Neural progenitor cell (in vitro differentiated cells): ENCODE data around the gene SLC18A3. TPM values are rescaled to one million over a fixed set of nuclear protein-coding genes. Genes with fewer than 3 reads are reported as not detected.

Experiments
- DNase-seq: peaks from one replicate; pipeline ENCODE4 v3.0.0-alpha.2; 2016; ENCODE audit warnings: low spot score
- H2AFZ ChIP-seq: fragments of 200-600 bp; sonication (generic); replicated peaks from 2 replicates; pipeline ENCODE4 v1.6.1; 2016; ENCODE audit warnings: antibody characterized with exemption
- H3F3A ChIP-seq: fragments of 200-600 bp; sonication (generic); 2 replicates; pipeline ENCODE4 v1.6.1; 2016; ENCODE audit warnings: antibody characterized with exemption, low read depth
- H3K27ac ChIP-seq: fragments of 200-600 bp; sonication (generic); 2 replicates; pipeline ENCODE4 v1.5.1; 2016; ENCODE audit warnings: mild to moderate bottlenecking
- H3K27me3 ChIP-seq: fragments of 200-600 bp; sonication (generic); 2 replicates; pipeline ENCODE4 v1.6.1; 2016; ENCODE audit warnings: mild to moderate bottlenecking, moderate library complexity
- H3K36me3 ChIP-seq: fragments of 200-600 bp; sonication (generic); 2 replicates; pipeline ENCODE4 v1.5.1; 2016
- H3K4me1 ChIP-seq: fragments of 200-600 bp; sonication (generic); 2 replicates; pipeline ENCODE4 v1.6.1; 2016; ENCODE audit warnings: mixed run types
- H3K4me2 ChIP-seq: fragments of 200-600 bp; sonication (generic); 2 replicates; pipeline ENCODE4 v1.6.1; 2016
- H3K4me3 ChIP-seq: fragments of 200-600 bp; sonication (generic); 2 replicates; pipeline ENCODE4 v1.5.1; 2016
- H3K79me2 ChIP-seq: fragments of 200-600 bp; sonication (generic); 2 replicates; pipeline ENCODE4 v1.6.1; 2016; ENCODE audit warnings: low read depth
- H3K9ac ChIP-seq: fragments of 200-600 bp; sonication (generic); 2 replicates; pipeline ENCODE4 v1.6.1; 2016
- H3K9me3 ChIP-seq: fragments of 200-600 bp; sonication (generic); 2 replicates; pipeline ENCODE4 v1.5.1; 2016; ENCODE audit warnings: low read depth
- H4K20me1 ChIP-seq: fragments of 200-600 bp; sonication (generic); 2 replicates; pipeline ENCODE4 v1.6.1; 2016; ENCODE audit warnings: low read depth
- H3K27ac Mint-ChIP-seq: 3 replicates; pipeline ENCODE4 v1.8.0; 2021; ENCODE audit warnings: mixed read lengths
- H3K27me3 Mint-ChIP-seq: 2 replicates; pipeline ENCODE4 v1.8.0; 2022; ENCODE audit warnings: low read depth, mild to moderate bottlenecking, inconsistent platforms, moderate library complexity, mixed read lengths; ENCODE audit not compliant: insufficient read depth
- H3K36me3 Mint-ChIP-seq: 3 replicates; pipeline ENCODE4 v1.8.0; 2021; ENCODE audit warnings: mixed read lengths
- H3K4me1 Mint-ChIP-seq: 3 replicates; pipeline ENCODE4 v1.8.0; 2021; ENCODE audit warnings: mixed read lengths
- H3K4me3 Mint-ChIP-seq: 3 replicates; pipeline ENCODE4 v1.8.0; 2021; ENCODE audit warnings: mild to moderate bottlenecking, moderate library complexity, mixed read lengths
- H3K9me3 Mint-ChIP-seq: 3 replicates; pipeline ENCODE4 v1.8.0; 2020; ENCODE audit warnings: mixed read lengths
- EZH2 ChIP-seq: fragments of 200-600 bp; sonication (generic); IDR thresholded peaks from 2 replicates; pipeline ENCODE4 v1.6.1; 2017; ENCODE audit warnings: antibody characterized with exemption, mild to moderate bottlenecking, moderate library complexity
- EZH2phosphoT487 ChIP-seq: fragments of 200-600 bp; sonication (generic); IDR thresholded peaks from 2 replicates; pipeline ENCODE4 v1.6.1; 2017; ENCODE audit warnings: antibody characterized with exemption
- total RNA-seq: library from RNA; depleted of rRNA; stranded (reverse); fragments of >200 nt; gene quantifications from 2 replicates; pipeline ENCODE4 v1.2.3, GENCODE V29; 2015; ENCODE audit warnings: low replicate concordance
- TF ChIP-seq, protein P1 (sequence below): fragments of 200-600 bp; sonication (generic); IDR thresholded peaks from 2 replicates; pipeline ENCODE4 v1.5.1; 2017; ENCODE audit warnings: antibody characterized with exemption, mild to moderate bottlenecking

Gene SLC18A3
- total RNA-seq, 1 donor from 2014 or later: not detected

DNA sequence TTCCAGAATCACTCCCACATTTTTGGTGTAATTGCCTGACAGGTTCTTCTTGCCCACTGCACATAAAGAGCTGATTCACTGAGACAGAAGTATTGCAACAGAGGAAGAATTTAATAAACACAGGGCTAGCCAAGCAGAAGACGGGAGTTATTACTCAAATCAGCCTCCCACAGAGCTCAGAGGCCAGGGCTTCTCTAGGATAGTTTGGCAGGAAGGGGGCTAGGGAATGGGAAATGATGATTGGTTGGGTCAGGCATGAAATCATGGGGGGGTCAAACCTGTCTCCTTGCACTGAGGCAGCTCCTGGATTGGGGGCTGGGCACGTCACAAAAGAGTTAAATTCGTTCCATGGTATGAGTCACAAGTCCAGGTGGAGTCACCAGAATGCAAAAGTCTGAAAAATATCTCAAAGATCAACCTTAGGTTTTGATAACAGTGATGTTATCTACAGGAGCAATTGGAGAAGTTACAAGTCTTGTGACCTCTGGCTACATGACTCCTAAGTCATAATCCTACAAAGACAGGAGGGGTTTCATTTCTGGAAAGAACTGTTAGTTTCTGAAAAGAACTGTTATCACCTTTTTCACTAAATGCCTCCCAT lies 41.0 kb upstream of the SLC18A3 start:
- no peak for DNase-seq
- H3K27ac Mint-ChIP-seq: no peak overlapping the region

DNA sequence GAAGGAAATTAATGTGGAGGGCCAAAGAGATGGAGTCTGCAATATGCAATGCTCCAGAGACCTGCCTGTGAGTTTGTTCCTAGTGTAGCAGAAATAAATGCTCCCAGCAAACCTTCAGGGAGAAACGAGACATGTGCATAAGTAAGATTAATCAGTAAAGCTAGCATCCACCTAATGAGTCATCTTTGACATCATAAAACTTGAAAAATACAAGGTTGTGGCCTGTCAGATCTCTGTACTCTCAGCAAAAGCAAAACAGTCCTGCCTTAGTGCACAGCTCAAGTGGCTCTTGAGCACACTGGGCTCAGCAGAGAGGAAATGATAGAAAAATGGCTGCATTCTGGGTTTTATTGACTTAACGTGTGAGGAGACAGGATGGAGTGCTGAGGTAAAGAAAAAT lies 38.7 kb upstream of the SLC18A3 start:
- H3K4me3 Mint-ChIP-seq: no peak overlapping the region
- H3K79me2 ChIP-seq: no peaks in the 10 kb centered on the region
- H3K4me2 ChIP-seq: no peak overlapping the region
- H3K9me3 Mint-ChIP-seq: peaks cover 4% of the 10 kb centered on the region
- no peaks in the 10 kb centered on the region for H3K4me1 ChIP-seq
- peaks cover 4% of the 10 kb centered on the region for H3K27me3 Mint-ChIP-seq
- H3K36me3 ChIP-seq: no peaks in the 10 kb centered on the region
- no peaks in the 10 kb centered on the region for H3K36me3 Mint-ChIP-seq
- no peak overlapping the region for H3K9ac ChIP-seq
- H3F3A ChIP-seq: no peaks in the 10 kb centered on the region
- no peak overlapping the region for H2AFZ ChIP-seq
- no peak for TF ChIP-seq EZH2phosphoT487
- no peak for TF ChIP-seq EZH2
- TF ChIP-seq, protein P1, sequence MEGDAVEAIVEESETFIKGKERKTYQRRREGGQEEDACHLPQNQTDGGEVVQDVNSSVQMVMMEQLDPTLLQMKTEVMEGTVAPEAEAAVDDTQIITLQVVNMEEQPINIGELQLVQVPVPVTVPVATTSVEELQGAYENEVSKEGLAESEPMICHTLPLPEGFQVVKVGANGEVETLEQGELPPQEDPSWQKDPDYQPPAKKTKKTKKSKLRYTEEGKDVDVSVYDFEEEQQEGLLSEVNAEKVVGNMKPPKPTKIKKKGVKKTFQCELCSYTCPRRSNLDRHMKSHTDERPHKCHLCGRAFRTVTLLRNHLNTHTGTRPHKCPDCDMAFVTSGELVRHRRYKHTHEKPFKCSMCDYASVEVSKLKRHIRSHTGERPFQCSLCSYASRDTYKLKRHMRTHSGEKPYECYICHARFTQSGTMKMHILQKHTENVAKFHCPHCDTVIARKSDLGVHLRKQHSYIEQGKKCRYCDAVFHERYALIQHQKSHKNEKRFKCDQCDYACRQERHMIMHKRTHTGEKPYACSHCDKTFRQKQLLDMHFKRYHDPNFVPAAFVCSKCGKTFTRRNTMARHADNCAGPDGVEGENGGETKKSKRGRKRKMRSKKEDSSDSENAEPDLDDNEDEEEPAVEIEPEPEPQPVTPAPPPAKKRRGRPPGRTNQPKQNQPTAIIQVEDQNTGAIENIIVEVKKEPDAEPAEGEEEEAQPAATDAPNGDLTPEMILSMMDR: no peak
- DNase-seq: no peak
- no peaks in the 10 kb centered on the region for H3K4me1 Mint-ChIP-seq
- H3K9me3 ChIP-seq: no peaks in the 10 kb centered on the region
- H3K27ac ChIP-seq: no peak overlapping the region
- no peak overlapping the region for H3K4me3 ChIP-seq
- no peaks in the 10 kb centered on the region for H3K27me3 ChIP-seq
- peak overlapping the region; percentile 13 for H3K27ac Mint-ChIP-seq
- H4K20me1 ChIP-seq: no peaks in the 10 kb centered on the region

More for the DNA sequence above, 41.0 kb upstream of the SLC18A3 start:
- H3K79me2 ChIP-seq: no peaks in the 10 kb centered on the region
- no peaks in the 10 kb centered on the region for H4K20me1 ChIP-seq
- Mint-ChIP-seq H3K4me3 (no peak overlapping the region), H3K36me3 (no peaks in the 10 kb centered on the region), H3K9me3 (peaks cover 4% of the 10 kb centered on the region), H3K4me1 (no peaks in the 10 kb centered on the region), H3K27me3 (peaks cover 11% of the 10 kb centered on the region)
- H3K9ac ChIP-seq: no peak overlapping the region
- no peaks in the 10 kb centered on the region for H3F3A ChIP-seq
- no peak overlapping the region for H2AFZ ChIP-seq
- H3K4me3 ChIP-seq: no peak overlapping the region
- no peaks in the 10 kb centered on the region for H3K4me1 ChIP-seq
- H3K27me3 ChIP-seq: no peaks in the 10 kb centered on the region
- H3K36me3 ChIP-seq: no peaks in the 10 kb centered on the region
- H3K4me2 ChIP-seq: no peak overlapping the region
- H3K9me3 ChIP-seq: no peaks in the 10 kb centered on the region
- no peak overlapping the region for H3K27ac ChIP-seq
- TF ChIP-seq, protein P1: no peak
- no peak for TF ChIP-seq EZH2phosphoT487
- TF ChIP-seq EZH2: no peak

- Histone ChIP-seq H3K4me3 (no peak overlapping the region), H4K20me1 (no peaks in the 10 kb centered on the region)
These were observed 37.5 kb upstream of the SLC18A3 start for GRCh38 chr10:49572594-49573114.

More at GRCh38 chr10:49572594-49573114, 37.5 kb upstream of the SLC18A3 start:
- H3K9ac ChIP-seq: no peak overlapping the region
- TF ChIP-seq EZH2phosphoT487: no peak
- TF ChIP-seq, protein P1: no peak
- no peak for TF ChIP-seq EZH2
- Mint-ChIP-seq H3K4me1 (no peaks in the 10 kb centered on the region), H3K27ac (no peak overlapping the region), H3K27me3 (peaks cover 4% of the 10 kb centered on the region), H3K36me3 (no peaks in the 10 kb centered on the region), H3K4me3 (no peak overlapping the region), H3K9me3 (peaks cover 2% of the 10 kb centered on the region)
- H3F3A ChIP-seq: no peaks in the 10 kb centered on the region
- H3K9me3 ChIP-seq: no peaks in the 10 kb centered on the region
- H3K4me1 ChIP-seq: no peaks in the 10 kb centered on the region
- no peaks in the 10 kb centered on the region for H3K79me2 ChIP-seq
- H3K27ac ChIP-seq: no peak overlapping the region
- no peaks in the 10 kb centered on the region for H3K27me3 ChIP-seq
- no peak overlapping the region for H2AFZ ChIP-seq
- DNase-seq: no peak
- H3K36me3 ChIP-seq: no peaks in the 10 kb centered on the region
- no peak overlapping the region for H3K4me2 ChIP-seq
